ENCODE data around the gene INPP5J. TPM values are rescaled to one million over a fixed set of nuclear protein-coding genes. Genes with fewer than 3 reads are reported as not detected.

Gene INPP5J
- total and polyA plus RNA-seq, 12 donors = 0.48 to 8.1 (median 2.3) TPM

- intact Hi-C loops (cut with DNase I) = no loop called here
- TF ChIP-seq POLR2A (IDR thresholded peaks at IDR 0.05) = no peak
- no peaks in the 10 kb centered on the region for H3K27me3 ChIP-seq
- no peak for DNase-seq
- H3K9me3 ChIP-seq (replicated peaks in 1 of 3) = no peaks in the 10 kb centered on the region
- no peak overlapping the region for H3K27ac ChIP-seq
- peaks cover 0 to 49% of the 10 kb centered on the region in 2 donors for H3K36me3 ChIP-seq (replicated peaks in 1 of 2)
- WGBS, 4 donors = 94 to 96% (median 95%) methylated on average over 21 to 34 of the region's 34 CpGs
- peaks cover 5% of the 10 kb centered on the region in 2 donors for H3K4me1 ChIP-seq (replicated peaks in 1 of 2)
- H3K4me3 ChIP-seq = no peak overlapping the region
Measured at GRCh38 chr22:31099841-31100761, 22.7 kb upstream of the INPP5J start.

GRCh38 chr22:31100762-31101525 is 21.8 kb upstream of the INPP5J start:
- peaks cover 5% of the 10 kb centered on the region in 2 donors for H3K4me1 ChIP-seq (replicated peaks in 1 of 2)
- 88 to 98% (median 95%) methylated on average over 14 to 18 of the region's 18 CpGs for WGBS, 4 donors

GRCh38 chr22:31102441-31103081 is 20.2 kb upstream of the INPP5J start:
- peaks cover 0 to 29% of the 10 kb centered on the region in 2 donors for H3K36me3 ChIP-seq (replicated peaks in 1 of 2)
- TF ChIP-seq CTCF (IDR thresholded peaks at IDR 0.05) = no peak
- peak in 1 of 2 donors; percentile 18 for TF ChIP-seq POLR2A (IDR thresholded peaks at IDR 0.05)
- peak overlapping the region; percentile 46 to 83 (median 66) for H3K27ac ChIP-seq

More at GRCh38 chr22:31100762-31101525, 21.8 kb upstream of the INPP5J start:
- no peak for TF ChIP-seq CTCF (IDR thresholded peaks at IDR 0.05)
- TF ChIP-seq POLR2A (IDR thresholded peaks at IDR 0.05) = no peak
- Histone ChIP-seq H3K9me3 (replicated peaks in 1 of 3) (no peaks in the 10 kb centered on the region), H3K4me3 (no peak overlapping the region), H3K27me3 (no peaks in the 10 kb centered on the region), H3K36me3 (replicated peaks in 1 of 2) (peaks cover 0 to 41% of the 10 kb centered on the region in 2 donors), H3K27ac (no peak overlapping the region)
- DNase-seq = no peak
- intact Hi-C loops (cut with DNase I) = no loop called here

GRCh38 chr22:31103111-31103510 is 19.7 kb upstream of the INPP5J start:
- no peaks in the 10 kb centered on the region for H3K9me3 ChIP-seq (replicated peaks in 1 of 3)
- intact Hi-C loops (cut with DNase I) = no loop called here
- peaks cover 8 to 17% of the 10 kb centered on the region in 2 donors for H3K4me1 ChIP-seq (replicated peaks in 1 of 2)
- no peak overlapping the region for H3K4me3 ChIP-seq
- TF ChIP-seq CTCF (IDR thresholded peaks at IDR 0.05) (no peak), POLR2A (IDR thresholded peaks at IDR 0.05) (no peak)
- DNase-seq = no peak
- peak overlapping the region in 4 of 5 donors; percentile 63 to 83 (median 74) for H3K27ac ChIP-seq
- WGBS, 4 donors = 70 to 92% (median 90%) methylated on average over 1 to 2 of the region's 2 CpGs
- peaks cover 0 to 24% of the 10 kb centered on the region in 2 donors for H3K36me3 ChIP-seq (replicated peaks in 1 of 2)
- no peaks in the 10 kb centered on the region for H3K27me3 ChIP-seq

More at GRCh38 chr22:31102441-31103081, 20.2 kb upstream of the INPP5J start:
- 55 to 79% (median 69%) methylated on average over 7 to 8 of the region's 8 CpGs for WGBS, 4 donors
- H3K27me3 ChIP-seq = no peaks in the 10 kb centered on the region
- intact Hi-C loops (cut with DNase I) = no loop called here
- peak; percentile 84 to 95 (median 94) for DNase-seq
- peaks cover 5 to 13% of the 10 kb centered on the region in 2 donors for H3K4me1 ChIP-seq (replicated peaks in 1 of 2)
- H3K4me3 ChIP-seq = no peak overlapping the region
- H3K9me3 ChIP-seq (replicated peaks in 1 of 3) = no peaks in the 10 kb centered on the region
